Pancreas (tissue), 10 donors: ENCODE measurements around the gene RTEL1. TPM values are rescaled to one million over a fixed set of nuclear protein-coding genes. Genes with fewer than 3 reads are reported as not detected.

Experiments used
- ATAC-seq, 4 donors: fragments of 200-7000 bp; cut with Tn5 transposase; one replicate each; pipeline versions ENCODE4 v1.8.0 to v1.9.1; 2020; ENCODE audit warnings: mild to moderate bottlenecking in 4 of 4, moderate library complexity in 4 of 4
- DNase-seq, 6 donors: peaks; one replicate each; pipeline ENCODE4 v3.0.0-alpha.2; 2020
- FAIRE-seq: peaks from 2 replicates; lab custom pipeline; 2012; peaks lifted over from hg19 to GRCh38; lab: Jason Lieb, UNC
- H3K27ac ChIP-seq, 4 donors: fragments of 200-600 bp; sonication (generic); 1 replicate in 3 of 4; 2 replicates in 1 of 4; pipeline versions ENCODE4 v1.5.0 to v1.8.0; 2020
- H3K27me3 ChIP-seq, 4 donors: fragments of 200-600 bp; one replicate each; pipeline ENCODE4 v1.8.0; 2021
- H3K36me3 ChIP-seq, 3 donors: fragments of 200-600 bp; sonication (generic) in 1 of 3; one replicate each; pipeline versions ENCODE4 v1.5.0 to v1.8.0; 2020 to 2021
- H3K4me1 ChIP-seq, 3 donors: fragments of 200-600 bp; one replicate each; pipeline ENCODE4 v1.8.0; 2021
- H3K4me3 ChIP-seq, 4 donors: fragments of 200-600 bp; sonication (generic) in 2 of 4; one replicate each; pipeline versions ENCODE4 v1.5.0 to v1.8.0; 2020 to 2021
- H3K9me3 ChIP-seq, 4 donors: fragments of 200-600 bp; one replicate each; pipeline ENCODE4 v1.8.0; 2021
- WGBS, 2 donors: extraction: QIAGEN DNeasy Blood & Tissue Kit; methylation state at CpG; one replicate each; pipeline ENCODE4 v1.1.7; 2013; 5-methylcytosine and 5-hydroxymethylcytosine counted together
- intact Hi-C, 3 donors: fragments of 100-400 bp; cut with DNase I; formaldehyde crosslinking; loops; one replicate each; pipeline versions ENCODE4 v1.11.1 to v1.14.2; 2022
- polyA plus RNA-seq, 2 donors: library from polyadenylated mRNA; stranded (reverse); fragments of 200-250 nt; gene quantifications; one replicate each; pipeline ENCODE4 v1.2.3, GENCODE V29; 2013
- total RNA-seq, 6 donors: library from RNA; stranded (reverse); fragmentation: NEBNext Ultra II Directional in 4 of 6; extraction: Animal tissue kit (Norgen Biotek cat#: 25700) in 4 of 6; gene quantifications; one replicate each; pipeline versions ENCODE4 v1.2.1 to v1.2.4, GENCODE V29; 2021 to 2023
- TF ChIP-seq, protein P1 (sequence below), 4 donors: fragments of 200-600 bp; sonication (generic) in 3 of 4; IDR thresholded peaks; one replicate each; pipeline versions ENCODE4 v1.5.0 to v1.8.0; 2021; ENCODE audit warnings: antibody characterized with exemption in 4 of 4
- donor health status: healthy with polysubstance abuse.
- donor health status: DM: no; HTN: no; CAD: no; lungs with moderate emphysema.
- donor health status: DM: no; HTN: no; CAD: no.
- donor health status: control.
- donor health status: control.
- donor health status: Bipolar disorder and iron deficiency.
- donor health status: DM: yes; HTN: yes; CAD: no.
- donor health status: DM: no; HTN: no; CAD: no.
- donor health status: DM: no; HTN: no; CAD: no.
- donor health status: DM: yes; HTN: yes; CAD: no.

Gene RTEL1
- total and polyA plus RNA-seq, 8 donors: 10.5 to 36.6 (median 15.0) TPM

- DNase-seq (peak in 4 of 6 donors; percentile 25 to 81 (median 56)), ATAC-seq (no peak), FAIRE-seq (no peak)
- Histone ChIP-seq H3K36me3 (peaks cover 0 to 11% (median 6%) of the 10 kb centered on the region in 3 donors), H3K4me1 (peaks cover 12 to 21% (median 15%) of the 10 kb centered on the region in 3 donors), H3K27me3 (no peaks in the 10 kb centered on the region), H3K27ac (no peak overlapping the region), H3K4me3 (no peak overlapping the region), H3K9me3 (no peaks in the 10 kb centered on the region)
- WGBS, 2 donors: 85 to 88% methylated on average over 27 to 37 of the region's 37 CpGs
- TF ChIP-seq, protein P1, sequence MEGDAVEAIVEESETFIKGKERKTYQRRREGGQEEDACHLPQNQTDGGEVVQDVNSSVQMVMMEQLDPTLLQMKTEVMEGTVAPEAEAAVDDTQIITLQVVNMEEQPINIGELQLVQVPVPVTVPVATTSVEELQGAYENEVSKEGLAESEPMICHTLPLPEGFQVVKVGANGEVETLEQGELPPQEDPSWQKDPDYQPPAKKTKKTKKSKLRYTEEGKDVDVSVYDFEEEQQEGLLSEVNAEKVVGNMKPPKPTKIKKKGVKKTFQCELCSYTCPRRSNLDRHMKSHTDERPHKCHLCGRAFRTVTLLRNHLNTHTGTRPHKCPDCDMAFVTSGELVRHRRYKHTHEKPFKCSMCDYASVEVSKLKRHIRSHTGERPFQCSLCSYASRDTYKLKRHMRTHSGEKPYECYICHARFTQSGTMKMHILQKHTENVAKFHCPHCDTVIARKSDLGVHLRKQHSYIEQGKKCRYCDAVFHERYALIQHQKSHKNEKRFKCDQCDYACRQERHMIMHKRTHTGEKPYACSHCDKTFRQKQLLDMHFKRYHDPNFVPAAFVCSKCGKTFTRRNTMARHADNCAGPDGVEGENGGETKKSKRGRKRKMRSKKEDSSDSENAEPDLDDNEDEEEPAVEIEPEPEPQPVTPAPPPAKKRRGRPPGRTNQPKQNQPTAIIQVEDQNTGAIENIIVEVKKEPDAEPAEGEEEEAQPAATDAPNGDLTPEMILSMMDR (IDR thresholded peaks at IDR 0.05): no peak
- intact Hi-C loops: no loop called here
These were observed 84.4 kb downstream of the RTEL1 start for GRCh38 chr20:63742381-63743024.

DNA sequence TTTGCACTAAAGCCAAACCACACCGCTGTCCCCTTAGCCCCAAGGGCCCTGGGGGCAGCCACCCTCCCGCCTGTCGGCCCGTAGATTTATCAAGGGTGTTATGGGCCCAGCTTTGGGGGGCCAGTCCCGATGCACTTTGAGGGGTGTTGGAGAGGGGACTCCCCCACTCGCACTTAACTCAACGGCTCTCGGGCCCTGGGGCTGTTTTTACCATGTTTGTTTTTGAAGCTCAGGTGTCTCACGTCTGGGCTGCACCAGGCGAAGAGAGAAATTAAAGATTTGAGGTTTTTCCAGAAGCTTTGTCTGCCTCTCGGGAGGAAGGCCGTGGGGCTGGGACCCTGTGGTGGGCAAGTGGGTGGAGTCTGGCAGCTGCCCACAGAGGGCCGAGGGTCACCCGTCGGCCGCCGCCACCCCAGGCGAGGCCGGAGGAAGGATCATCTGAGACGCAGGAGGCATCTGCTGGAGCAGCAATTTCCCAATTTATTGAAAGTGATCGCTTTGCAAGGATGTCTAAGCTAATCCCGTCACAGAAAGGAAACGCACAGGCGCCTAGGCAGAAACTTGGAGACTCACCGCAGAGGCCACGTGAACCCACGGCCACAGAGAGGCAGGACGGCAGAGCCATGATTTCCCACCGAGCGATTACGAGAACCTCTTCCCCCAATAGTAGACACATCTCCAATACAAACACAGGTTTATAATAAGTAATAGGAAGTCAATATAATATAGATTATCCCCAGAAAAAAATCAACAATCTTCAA, 85.3 kb downstream of the RTEL1 start:
- Histone ChIP-seq H3K9me3 (no peaks in the 10 kb centered on the region), H3K27ac (no peak overlapping the region), H3K4me1 (peaks cover 8 to 14% (median 10%) of the 10 kb centered on the region in 3 donors), H3K27me3 (no peaks in the 10 kb centered on the region), H3K36me3 (peaks cover 0 to 11% (median 6%) of the 10 kb centered on the region in 3 donors), H3K4me3 (no peak overlapping the region)
- WGBS, 2 donors: 89 to 91% methylated on average over 31 of the region's 31 CpGs
- intact Hi-C loops: no loop called here
- ATAC-seq (no peak), FAIRE-seq (no peak), DNase-seq (peak in 2 of 6 donors; percentile 32 to 70)
- TF ChIP-seq, protein P1 (IDR thresholded peaks at IDR 0.05): no peak

GRCh38 chr20:63744158-63744557, 86.0 kb downstream of the RTEL1 start:
- DNase-seq (no peak), FAIRE-seq (no peak), ATAC-seq (no peak)
- Histone ChIP-seq H3K27ac (no peak overlapping the region), H3K4me3 (no peak overlapping the region), H3K36me3 (peaks cover 0 to 11% (median 6%) of the 10 kb centered on the region in 3 donors), H3K27me3 (no peaks in the 10 kb centered on the region), H3K9me3 (no peaks in the 10 kb centered on the region), H3K4me1 (peaks cover 4 to 10% (median 6%) of the 10 kb centered on the region in 3 donors)
- 69 to 74% methylated on average over 4 of the region's 4 CpGs for WGBS, 2 donors
- intact Hi-C loops: no loop called here
- TF ChIP-seq, protein P1 (IDR thresholded peaks at IDR 0.05): no peak

DNA sequence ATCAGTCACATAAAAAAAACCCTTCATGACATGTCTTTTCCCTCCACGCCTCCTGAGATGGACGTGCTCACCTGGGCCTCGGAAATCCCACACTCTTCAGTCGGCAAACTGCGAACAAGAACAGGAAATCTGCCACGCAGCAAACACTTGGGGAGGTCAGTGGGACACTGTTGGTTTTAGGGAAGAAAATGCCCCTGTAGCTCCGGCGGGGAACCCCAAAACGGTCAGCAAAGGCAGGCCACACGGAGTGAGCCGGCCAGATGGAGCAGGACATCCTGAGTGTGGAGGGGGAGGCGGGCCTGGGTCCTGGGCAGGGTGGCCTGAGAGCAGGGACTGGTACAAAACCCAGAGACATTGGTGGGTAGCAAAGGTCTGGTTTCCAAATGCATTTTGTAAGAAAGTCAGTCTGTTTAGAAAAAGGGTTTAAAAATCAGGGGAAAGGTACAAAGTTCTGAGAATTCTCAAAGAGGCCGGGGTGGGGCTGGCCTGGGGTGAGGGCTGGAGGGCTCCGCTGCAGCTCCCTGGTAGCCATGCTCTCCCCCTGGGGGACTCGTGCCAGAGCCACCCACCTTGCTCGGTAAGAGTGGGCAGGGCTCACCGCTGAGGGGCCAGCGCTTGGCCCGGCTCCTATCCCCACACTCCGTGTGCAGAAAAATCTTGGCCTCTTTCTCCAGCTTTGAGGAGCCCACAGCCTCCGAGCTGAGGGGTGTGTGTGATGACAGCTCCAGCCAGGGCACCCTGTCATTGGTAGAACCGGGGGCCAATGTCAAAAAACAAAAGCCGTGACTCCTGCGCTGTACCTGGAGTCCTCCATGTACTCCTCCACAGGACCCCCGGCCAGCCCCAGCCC, 86.7 kb downstream of the RTEL1 start:
- WGBS, 2 donors: 77 to 80% methylated on average over 25 of the region's 25 CpGs
- ATAC-seq: no peak
- peak in 1 of 6 donors; percentile 31 for DNase-seq
- Histone ChIP-seq H3K36me3 (peaks cover 0 to 11% (median 6%) of the 10 kb centered on the region in 3 donors), H3K27me3 (no peaks in the 10 kb centered on the region), H3K9me3 (no peaks in the 10 kb centered on the region), H3K27ac (no peak overlapping the region), H3K4me1 (peaks cover 4 to 10% (median 6%) of the 10 kb centered on the region in 3 donors), H3K4me3 (no peak overlapping the region)
- TF ChIP-seq, protein P1 (IDR thresholded peaks at IDR 0.05): no peak
- intact Hi-C loops: no loop called here
- FAIRE-seq: no peak
